SH-SY5Y (cell line): ENCODE measurements around the gene FJX1.

ENCODE experiments used
- GATA2 ChIP-seq: IDR thresholded peaks from 2 replicates; pipeline ENCODE4 v1.6.1; 2011; ENCODE audit warnings: mild to moderate bottlenecking, low read depth, low read length
- GATA3 ChIP-seq: IDR thresholded peaks from 2 replicates; pipeline ENCODE4 v1.6.1; 2011; ENCODE audit warnings: low read depth, mild to moderate bottlenecking, low read length, moderate library complexity

DNA sequence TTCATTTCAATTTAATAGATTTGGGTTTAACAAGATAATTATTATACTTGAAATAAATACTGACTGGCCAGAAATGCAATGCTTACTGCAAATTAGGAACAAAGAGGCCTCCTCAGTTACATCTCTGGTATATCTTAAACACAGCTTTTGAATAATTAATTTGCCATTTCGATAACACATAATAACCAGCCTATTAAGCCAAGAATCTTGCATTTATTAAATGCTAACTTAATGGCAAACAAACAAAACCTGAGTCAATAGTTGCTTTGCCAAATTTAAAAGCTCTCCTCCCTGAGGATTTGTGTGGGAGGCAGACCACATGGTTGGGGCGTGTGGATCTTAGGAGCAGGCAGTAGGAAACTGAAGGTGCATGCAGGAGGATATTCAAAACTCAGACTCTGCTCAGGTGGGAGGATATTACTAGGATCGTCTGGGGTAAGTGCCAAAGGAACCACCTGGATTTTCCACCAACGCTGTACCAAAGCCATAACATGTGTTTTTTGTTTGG is 17.9 kb upstream of the FJX1 start:
- TF ChIP-seq GATA2 (no peak), GATA3 (no peak)
